KMS-11 (cell line): ENCODE results near the gene MAP2K5.

Source experiments
- H2AFZ ChIP-seq: fragments of 200-600 bp; sonication (generic); 2 replicates; pipeline ENCODE4 v1.6.1; 2016; ENCODE audit warnings: antibody characterized with exemption, mixed run types, low read depth
- H3K27ac ChIP-seq: fragments of 200-600 bp; sonication (generic); 2 replicates; pipeline ENCODE4 v1.6.1; 2016; ENCODE audit warnings: mild to moderate bottlenecking, mixed run types
- H3K27me3 ChIP-seq: fragments of 200-600 bp; sonication (generic); 2 replicates; pipeline ENCODE4 v1.6.1; 2017; ENCODE audit warnings: mild to moderate bottlenecking, low read depth, mixed run types, moderate library complexity; ENCODE audit not compliant: insufficient read depth
- H3K36me3 ChIP-seq: fragments of 200-600 bp; sonication (generic); 2 replicates; pipeline ENCODE4 v1.6.1; 2017; ENCODE audit warnings: mild to moderate bottlenecking, mixed run types; ENCODE audit not compliant: insufficient read depth
- H3K4me1 ChIP-seq: fragments of 200-600 bp; sonication (generic); 2 replicates; pipeline ENCODE4 v1.6.1; 2016; ENCODE audit warnings: mild to moderate bottlenecking, low read depth, mixed run types; ENCODE audit not compliant: poor library complexity, severe bottlenecking
- H3K4me2 ChIP-seq: fragments of 200-600 bp; sonication (generic); 2 replicates; pipeline ENCODE4 v1.7.0; 2016; ENCODE audit warnings: mild to moderate bottlenecking, mixed run types
- H3K4me3 ChIP-seq: fragments of 200-600 bp; sonication (generic); IDR thresholded peaks from 2 replicates; pipeline ENCODE4 v1.6.1; 2017; ENCODE audit warnings: low read depth, low read length, mixed read lengths; ENCODE audit not compliant: insufficient read depth
- H3K79me2 ChIP-seq: fragments of 200-600 bp; sonication (generic); 2 replicates; pipeline ENCODE4 v1.6.1; 2016; ENCODE audit warnings: low read depth, mixed run types; ENCODE audit not compliant: insufficient read depth
- H3K9ac ChIP-seq: fragments of 200-600 bp; sonication (generic); 2 replicates; pipeline ENCODE4 v1.6.1; 2016; ENCODE audit warnings: mild to moderate bottlenecking, mixed run types
- H4K20me1 ChIP-seq: fragments of 200-600 bp; sonication (generic); 2 replicates; pipeline ENCODE4 v1.6.1; 2016; ENCODE audit warnings: mild to moderate bottlenecking, mixed run types; ENCODE audit not compliant: insufficient read depth
- TF ChIP-seq, protein P1 (sequence below): fragments of 200-600 bp; sonication (generic); conservative IDR thresholded peaks from 2 replicates; pipeline ENCODE4 v1.6.1; 2017; ENCODE audit warnings: low read depth, mild to moderate bottlenecking, antibody characterized with exemption, low read length, moderate library complexity, mixed read lengths

The MAP2K5 gene

DNA sequence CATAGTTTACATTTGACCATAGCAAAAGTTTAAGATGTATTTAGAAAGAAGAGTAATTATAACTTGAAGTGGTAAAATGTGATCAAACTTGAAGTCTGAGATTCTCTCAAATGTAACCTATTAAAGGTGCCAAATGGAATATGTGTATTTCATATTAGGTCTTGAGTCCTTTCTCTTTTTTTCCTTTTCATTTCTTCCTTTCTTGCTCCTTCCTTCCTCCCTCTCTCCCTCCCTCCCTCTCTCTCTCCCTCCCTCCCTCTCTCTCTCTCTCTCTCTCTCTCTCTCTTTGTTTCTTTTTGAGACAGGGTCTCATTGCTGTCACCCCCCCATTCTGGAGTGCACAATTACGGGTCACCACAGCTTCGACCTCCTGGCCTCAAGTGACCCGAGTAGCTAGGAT is 47.7 kb downstream of the MAP2K5 start:
- Histone ChIP-seq H3K27me3 (no peaks in the 10 kb centered on the region), H3K4me3 (no peak overlapping the region), H4K20me1 (no peaks in the 10 kb centered on the region), H3K79me2 (no peaks in the 10 kb centered on the region), H3K4me1 (no peaks in the 10 kb centered on the region), H3K27ac (no peak overlapping the region), H3K9ac (no peak overlapping the region), H3K36me3 (no peaks in the 10 kb centered on the region), H2AFZ (no peak overlapping the region), H3K4me2 (no peak overlapping the region)
- TF ChIP-seq, protein P1, sequence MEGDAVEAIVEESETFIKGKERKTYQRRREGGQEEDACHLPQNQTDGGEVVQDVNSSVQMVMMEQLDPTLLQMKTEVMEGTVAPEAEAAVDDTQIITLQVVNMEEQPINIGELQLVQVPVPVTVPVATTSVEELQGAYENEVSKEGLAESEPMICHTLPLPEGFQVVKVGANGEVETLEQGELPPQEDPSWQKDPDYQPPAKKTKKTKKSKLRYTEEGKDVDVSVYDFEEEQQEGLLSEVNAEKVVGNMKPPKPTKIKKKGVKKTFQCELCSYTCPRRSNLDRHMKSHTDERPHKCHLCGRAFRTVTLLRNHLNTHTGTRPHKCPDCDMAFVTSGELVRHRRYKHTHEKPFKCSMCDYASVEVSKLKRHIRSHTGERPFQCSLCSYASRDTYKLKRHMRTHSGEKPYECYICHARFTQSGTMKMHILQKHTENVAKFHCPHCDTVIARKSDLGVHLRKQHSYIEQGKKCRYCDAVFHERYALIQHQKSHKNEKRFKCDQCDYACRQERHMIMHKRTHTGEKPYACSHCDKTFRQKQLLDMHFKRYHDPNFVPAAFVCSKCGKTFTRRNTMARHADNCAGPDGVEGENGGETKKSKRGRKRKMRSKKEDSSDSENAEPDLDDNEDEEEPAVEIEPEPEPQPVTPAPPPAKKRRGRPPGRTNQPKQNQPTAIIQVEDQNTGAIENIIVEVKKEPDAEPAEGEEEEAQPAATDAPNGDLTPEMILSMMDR: no peak

DNA sequence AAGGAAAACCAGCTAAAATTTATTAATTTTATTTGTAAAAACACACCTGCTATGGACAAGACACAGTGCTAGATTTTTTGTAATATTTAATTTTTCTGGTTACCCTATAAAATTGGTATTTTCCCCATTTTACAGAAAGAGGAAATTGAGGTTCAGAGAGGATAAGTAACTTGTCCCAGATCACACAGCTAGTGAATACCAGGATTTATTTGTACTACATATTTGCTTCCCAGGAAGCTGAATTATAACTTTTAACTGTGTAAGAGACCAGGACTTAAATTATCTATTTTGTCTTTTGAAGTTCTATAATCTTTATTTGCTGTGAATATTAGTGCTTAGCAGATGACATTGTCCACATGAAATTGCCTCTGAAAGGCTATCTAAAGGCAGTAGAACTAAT is 49.7 kb downstream of the MAP2K5 start:
- TF ChIP-seq, protein P1: no peak
- no peak overlapping the region for H3K9ac ChIP-seq

DNA sequence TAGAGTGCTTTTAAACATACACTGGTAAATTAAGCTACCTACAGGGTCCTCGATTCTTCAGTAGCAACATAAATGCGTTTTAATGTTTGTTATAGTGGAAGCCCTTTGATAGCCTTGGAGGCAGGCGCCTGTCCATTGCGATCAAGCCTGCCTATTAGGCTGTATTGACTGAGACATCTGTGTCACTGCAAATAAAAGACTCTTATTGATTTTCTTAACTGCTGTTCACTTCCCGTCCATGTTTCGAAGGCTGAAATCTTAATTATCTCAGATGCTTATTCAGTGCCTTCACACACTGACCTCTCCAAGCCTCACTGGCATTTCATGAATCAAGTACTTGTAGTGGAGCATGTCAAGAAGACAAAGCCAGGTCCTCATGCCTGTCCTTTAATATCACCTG is 51.1 kb downstream of the MAP2K5 start:
- no peaks in the 10 kb centered on the region for H3K4me1 ChIP-seq
- H3K4me3 ChIP-seq: no peak overlapping the region
- H3K9ac ChIP-seq: no peak overlapping the region
- TF ChIP-seq, protein P1: no peak
- no peak overlapping the region for H2AFZ ChIP-seq
- no peaks in the 10 kb centered on the region for H3K79me2 ChIP-seq
- H4K20me1 ChIP-seq: no peaks in the 10 kb centered on the region
- no peaks in the 10 kb centered on the region for H3K27me3 ChIP-seq
- no peaks in the 10 kb centered on the region for H3K36me3 ChIP-seq
- no peak overlapping the region for H3K27ac ChIP-seq
- H3K4me2 ChIP-seq: no peak overlapping the region

More for the DNA sequence above, 49.7 kb downstream of the MAP2K5 start:
- H3K27me3 ChIP-seq: no peaks in the 10 kb centered on the region
- H4K20me1 ChIP-seq: no peaks in the 10 kb centered on the region
- no peak overlapping the region for H3K4me2 ChIP-seq
- no peaks in the 10 kb centered on the region for H3K79me2 ChIP-seq
- no peak overlapping the region for H3K27ac ChIP-seq
- no peaks in the 10 kb centered on the region for H3K36me3 ChIP-seq
- H3K4me3 ChIP-seq: no peak overlapping the region
- no peaks in the 10 kb centered on the region for H3K4me1 ChIP-seq
- H2AFZ ChIP-seq: no peak overlapping the region

DNA sequence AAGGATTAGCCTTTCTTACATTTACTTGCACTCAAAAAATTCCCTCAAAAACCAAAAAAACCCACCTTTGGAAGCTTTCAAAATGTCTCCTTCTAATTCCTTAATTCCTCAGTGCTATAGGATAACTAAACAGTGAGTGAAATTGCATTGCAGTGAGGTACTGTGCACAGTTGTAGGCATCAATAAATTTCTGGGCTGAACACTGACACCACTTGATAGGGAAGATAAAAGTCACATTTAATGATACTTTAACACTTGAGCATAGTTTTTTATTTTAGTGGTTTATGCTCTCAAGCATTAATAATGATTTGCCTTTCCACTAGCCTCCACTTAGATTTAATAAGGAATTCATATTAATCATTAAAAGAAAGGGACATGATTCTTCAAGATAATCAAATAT is 52.3 kb downstream of the MAP2K5 start:
- Histone ChIP-seq H4K20me1 (no peaks in the 10 kb centered on the region), H3K9ac (no peak overlapping the region), H3K27ac (no peak overlapping the region), H3K27me3 (no peaks in the 10 kb centered on the region), H3K79me2 (no peaks in the 10 kb centered on the region), H3K4me1 (no peaks in the 10 kb centered on the region), H2AFZ (no peak overlapping the region), H3K36me3 (no peaks in the 10 kb centered on the region), H3K4me2 (no peak overlapping the region), H3K4me3 (no peak overlapping the region)
- TF ChIP-seq, protein P1: no peak

DNA sequence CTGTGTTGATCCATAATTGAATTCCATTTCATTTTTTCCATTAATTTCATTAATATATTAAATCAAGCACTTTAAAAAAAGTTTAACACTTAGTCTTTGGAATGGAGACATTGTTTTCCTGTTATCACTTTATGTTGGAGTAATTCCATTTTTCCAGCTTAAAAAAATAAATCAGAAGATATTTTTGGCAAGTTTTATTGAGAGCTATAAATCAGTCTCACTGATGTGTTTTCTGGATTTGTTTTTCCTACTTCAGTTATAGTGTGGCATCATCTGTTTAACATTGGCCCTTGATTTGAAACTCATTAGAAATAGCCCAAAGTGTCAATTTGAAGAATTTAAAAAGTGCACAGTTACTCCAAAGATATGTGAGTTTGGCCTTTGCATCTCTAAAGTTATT is 53.1 kb downstream of the MAP2K5 start:
- Histone ChIP-seq H3K79me2 (no peaks in the 10 kb centered on the region), H4K20me1 (no peaks in the 10 kb centered on the region), H3K4me1 (no peaks in the 10 kb centered on the region), H2AFZ (no peak overlapping the region), H3K4me2 (no peak overlapping the region), H3K27ac (no peak overlapping the region), H3K27me3 (no peaks in the 10 kb centered on the region), H3K9ac (no peak overlapping the region), H3K36me3 (no peaks in the 10 kb centered on the region), H3K4me3 (no peak overlapping the region)
- TF ChIP-seq, protein P1: no peak
